ENCODE results near the gene FHOD3.

- TF ChIP-seq CTCF (IDR thresholded peaks at IDR 0.05; ENCODE audit: insufficient read depth, low read length) (no peak), SPI1 (IDR thresholded peaks at IDR 0.05; ENCODE audit: borderline replicate concordance, low read depth) (no peak)
Observed at GRCh38 chr18:36775396-36775795, 477.9 kb downstream of the FHOD3 start.
